Esophagus muscularis mucosa (tissue), 4 donors: ENCODE results near the gene KIF12. TPM values are rescaled to one million over a fixed set of nuclear protein-coding genes. Genes with fewer than 3 reads are reported as not detected.

Source experiments
- DNase-seq: peaks from one replicate; pipeline ENCODE4 v3.0.0-alpha.2; 2017; ENCODE audit errors: extremely low spot score
- H3K27ac ChIP-seq, 4 donors: fragments of 200-600 bp; sonication (generic); replicated peaks in 1 of 4; 1 replicate in 3 of 4; 2 replicates in 1 of 4; pipeline ENCODE4 v1.5.1; 2016 to 2019; ENCODE audit warnings: mild to moderate bottlenecking in 1 of 4
- H3K27me3 ChIP-seq, 4 donors: fragments of 200-600 bp; sonication (generic); one replicate each; pipeline versions ENCODE4 v1.5.1 to v1.6.0; 2016 to 2019
- H3K36me3 ChIP-seq, 4 donors: fragments of 200-600 bp; sonication (generic); one replicate each; pipeline ENCODE4 v1.5.1; 2016 to 2019
- H3K4me1 ChIP-seq, 4 donors: fragments of 200-600 bp; sonication (generic); one replicate each; pipeline ENCODE4 v1.5.1; 2016 to 2019
- H3K4me3 ChIP-seq, 4 donors: fragments of 200-600 bp; sonication (generic); 1 replicate in 2 of 4; 2 replicates in 2 of 4; pipeline ENCODE4 v1.5.1; 2016 to 2019; ENCODE audit warnings: mild to moderate bottlenecking in 4 of 4, moderate library complexity in 1 of 4
- H3K9me3 ChIP-seq, 4 donors: fragments of 200-600 bp; sonication (generic); 1 replicate in 3 of 4; 2 replicates in 1 of 4; pipeline ENCODE4 v1.5.1; 2016 to 2019
- CTCF ChIP-seq, 3 experiments: fragments of 200-600 bp in 2 of 3; fragments of 450-650 bp in 1 of 3; sonication (generic) in 2 of 3; IDR thresholded peaks; one replicate each; pipeline ENCODE4 v1.5.1; 2017 to 2019; ENCODE audit warnings: antibody characterized with exemption in 3 of 3, mild to moderate bottlenecking in 2 of 3, moderate library complexity in 1 of 3
- EP300 ChIP-seq: sonication (generic); formaldehyde crosslinking; IDR thresholded peaks from one replicate; pipeline ENCODE4 v1.6.1; 2017; ENCODE audit warnings: antibody characterized with exemption
- POLR2A ChIP-seq: fragments of 450-650 bp; IDR thresholded peaks from one replicate; pipeline ENCODE4 v1.6.1; 2017; ENCODE audit warnings: antibody characterized with exemption, moderate library complexity, mild to moderate bottlenecking, low read depth
- POLR2AphosphoS5 ChIP-seq, 2 donors: sonication (generic); formaldehyde crosslinking; IDR thresholded peaks; one replicate each; pipeline ENCODE4 v1.6.1; 2017; ENCODE audit warnings: antibody characterized with exemption in 2 of 2
- WGBS: methylation state at CpG from one replicate; pipeline ENCODE4 v1.1.5; 2018; 5-methylcytosine and 5-hydroxymethylcytosine counted together
- intact Hi-C: fragments of 100-400 bp; cut with DNase I; formaldehyde crosslinking; loops from one replicate; pipeline ENCODE4 v1.15.1; 2023
- total RNA-seq, 4 donors: library from RNA; depleted of rRNA; stranded (reverse); fragments of >200 nt; gene quantifications; one replicate each; pipeline versions ENCODE4 v1.1.0 to v1.2.1, GENCODE V29; 2016

Gene KIF12
- total RNA-seq, 4 donors from 2014 or later = not detected

- no peak for TF ChIP-seq EP300
- no peak for TF ChIP-seq POLR2A
- no peak for TF ChIP-seq CTCF (IDR thresholded peaks at IDR 0.05)
- TF ChIP-seq POLR2AphosphoS5 (IDR thresholded peaks at IDR 0.05) = no peak
- H3K4me3 ChIP-seq = no peak overlapping the region
- WGBS = 84% methylated on average over 3 of the region's 9 CpGs
- H3K9me3 ChIP-seq = peaks cover 0 to 6% (median 4%) of the 10 kb centered on the region in 4 donors
- peaks cover 0 to 6% (median 0%) of the 10 kb centered on the region in 4 donors for H3K4me1 ChIP-seq
- intact Hi-C loops = no loop called here
- no peak for DNase-seq
- no peak overlapping the region for H3K27ac ChIP-seq
- no peaks in the 10 kb centered on the region for H3K36me3 ChIP-seq
- H3K27me3 ChIP-seq = peaks cover 0 to 13% (median 0%) of the 10 kb centered on the region in 4 donors
Measured at GRCh38 chr9:114122136-114123027, 23.3 kb upstream of the KIF12 start.

GRCh38 chr9:114121227-114122135 lies 22.4 kb upstream of the KIF12 start:
- Histone ChIP-seq H3K36me3 (no peaks in the 10 kb centered on the region), H3K9me3 (no peaks in the 10 kb centered on the region), H3K27ac (no peak overlapping the region), H3K4me1 (peaks cover 0 to 6% (median 0%) of the 10 kb centered on the region in 4 donors), H3K27me3 (peaks cover 0 to 22% (median 0%) of the 10 kb centered on the region in 4 donors), H3K4me3 (no peak overlapping the region)
- intact Hi-C loops = no loop called here
- no peak for TF ChIP-seq EP300
- TF ChIP-seq POLR2AphosphoS5 (IDR thresholded peaks at IDR 0.05) = no peak
- TF ChIP-seq POLR2A = no peak
- TF ChIP-seq CTCF (IDR thresholded peaks at IDR 0.05) = no peak
- WGBS = 77% methylated on average over 13 of the region's 16 CpGs
- no peak for DNase-seq

- Histone ChIP-seq H3K27ac (no peak overlapping the region), H3K36me3 (no peaks in the 10 kb centered on the region), H3K4me3 (no peak overlapping the region), H3K4me1 (peaks cover 0 to 11% (median 3%) of the 10 kb centered on the region in 4 donors), H3K9me3 (no peaks in the 10 kb centered on the region), H3K27me3 (peaks cover 0 to 33% (median 0%) of the 10 kb centered on the region in 4 donors)
- no peak for DNase-seq
- intact Hi-C loops = no loop called here
- 63% methylated on average over 4 of the region's 4 CpGs for WGBS
- TF ChIP-seq CTCF (IDR thresholded peaks at IDR 0.05) (no peak), EP300 (no peak), POLR2A (no peak)
Measured at GRCh38 chr9:114120192-114121014, 21.3 kb upstream of the KIF12 start.
